Peyer's patch (tissue), 4 donors: ENCODE results near the gene PLPP4.

Source experiments
- CTCF ChIP-seq, 6 experiments: fragments of 450-650 bp in 4 of 6; fragments of 200-600 bp in 2 of 6; sonication (generic) in 1 of 6; IDR thresholded peaks; one replicate each; pipeline ENCODE4 v1.5.1; 2017 to 2019; ENCODE audit warnings: antibody characterized with exemption in 6 of 6, mild to moderate bottlenecking in 3 of 6, moderate library complexity in 1 of 6
- POLR2A ChIP-seq, 2 donors: fragments of 450-650 bp; IDR thresholded peaks; one replicate each; pipeline ENCODE4 v1.5.1; 2017; ENCODE audit warnings: antibody characterized with exemption in 2 of 2, mild to moderate bottlenecking in 2 of 2, moderate library complexity in 2 of 2

GRCh38 chr10:120485946-120486345 is 28.9 kb downstream of the PLPP4 start:
- TF ChIP-seq CTCF (IDR thresholded peaks at IDR 0.05) (no peak), POLR2A (IDR thresholded peaks at IDR 0.05) (no peak)
